IMR-90 (cell line): ENCODE measurements around the gene COQ10A. TPM values are rescaled to one million over a fixed set of nuclear protein-coding genes. Genes with fewer than 3 reads are reported as not detected.

Experiments used
- ATAC-seq: fragments of 200-7000 bp; cut with Tn5 transposase; 2 replicates; pipeline ENCODE4 v1.9.1; 2020; ENCODE audit warnings: low read depth, mild to moderate bottlenecking, moderate library complexity
- BruUV-seq: library from RNA; stranded (reverse); fragments of 400-500 nt; replicated peaks from 2 replicates; lab custom pipeline; 2021; lab: Mats Ljungman, UMichigan
- CTCF ChIA-PET: fragments of 300-600 bp; formaldehyde crosslinking; extraction: SDS; loops from one replicate; lab custom pipeline; 2021; ENCODE audit warnings: antibody characterized with exemption; lab: Yijun Ruan, JAX
- POLR2A ChIA-PET: fragments of 300-600 bp; sonication (Branson Sonifier 250); formaldehyde crosslinking; loops from one replicate; lab custom pipeline; 2022; ENCODE audit warnings: antibody characterized with exemption; ENCODE audit not compliant: unreplicated experiment; lab: Charles Lee
- DNase-seq: peaks from one replicate; pipeline ENCODE4 v3.0.0; 2013
- H2AFZ ChIP-seq: replicated peaks from 2 replicates; pipeline ENCODE3; 2013; ENCODE audit warnings: low read length, mild to moderate bottlenecking; ENCODE audit not compliant: poor library complexity
- H2AK5ac ChIP-seq: 2 replicates; pipeline ENCODE4 v1.6.1; 2013; ENCODE audit warnings: low read depth, low read length, inconsistent platforms
- H2AK9ac ChIP-seq: replicated peaks from 2 replicates; pipeline ENCODE3; 2013; ENCODE audit warnings: mild to moderate bottlenecking, low read depth, low read length, moderate library complexity; ENCODE audit not compliant: poor library complexity
- H2BK120ac ChIP-seq: 2 replicates; pipeline ENCODE4 v1.6.1; 2013; ENCODE audit warnings: low read depth, low read length, inconsistent platforms
- H2BK15ac ChIP-seq: 3 replicates; pipeline ENCODE4 v1.6.1; 2013; ENCODE audit warnings: low read depth, low read length, inconsistent platforms
- H2BK20ac ChIP-seq: 2 replicates; pipeline ENCODE4 v1.6.1; 2013; ENCODE audit warnings: low read depth, mild to moderate bottlenecking, inconsistent platforms, low read length, moderate library complexity
- H2BK5ac ChIP-seq: 2 replicates; pipeline ENCODE4 v1.6.1; 2013; ENCODE audit warnings: mild to moderate bottlenecking, low read depth, low read length, inconsistent platforms; ENCODE audit not compliant: poor library complexity, severe bottlenecking
- H3K14ac ChIP-seq: replicated peaks from 2 replicates; pipeline ENCODE4 v1.6.1; 2013; ENCODE audit warnings: low read depth, low read length, inconsistent platforms
- H3K18ac ChIP-seq: 2 replicates; pipeline ENCODE4 v1.6.1; 2013; ENCODE audit warnings: low read depth, low read length, control low read depth
- H3K23ac ChIP-seq: 2 replicates; pipeline ENCODE4 v1.6.1; 2013; ENCODE audit warnings: low read depth, low read length, inconsistent platforms
- H3K27ac ChIP-seq: 2 replicates; pipeline ENCODE4 v1.5.1; 2013; ENCODE audit warnings: mild to moderate bottlenecking, control low read depth, low read length; ENCODE audit not compliant: insufficient read depth
- H3K27me3 ChIP-seq: 2 replicates; pipeline ENCODE4 v1.6.1; 2013; ENCODE audit warnings: low read length; ENCODE audit not compliant: control insufficient read depth, insufficient read depth
- H3K36me3 ChIP-seq: 2 replicates; pipeline ENCODE4 v1.6.1; 2013; ENCODE audit warnings: low read length, mixed read lengths; ENCODE audit not compliant: control insufficient read depth, insufficient read depth
- H3K4ac ChIP-seq: 2 replicates; pipeline ENCODE4 v1.6.1; 2013; ENCODE audit warnings: low read depth, low read length, inconsistent platforms
- H3K4me1 ChIP-seq: 2 replicates; pipeline ENCODE4 v1.6.1; 2013; ENCODE audit warnings: low read length, mixed read lengths; ENCODE audit not compliant: control insufficient read depth, insufficient read depth
- H3K4me2 ChIP-seq: 2 replicates; pipeline ENCODE4 v1.6.1; 2013; ENCODE audit warnings: low read depth, mild to moderate bottlenecking, control low read depth, low read length, moderate library complexity
- H3K4me3 ChIP-seq: 2 replicates; pipeline ENCODE4 v1.5.1; 2013; ENCODE audit warnings: low read depth, mild to moderate bottlenecking, control low read depth, low read length, moderate library complexity; ENCODE audit not compliant: insufficient read depth
- H3K56ac ChIP-seq: 2 replicates; pipeline ENCODE4 v1.6.1; 2013; ENCODE audit warnings: low read length, inconsistent platforms; ENCODE audit not compliant: insufficient read depth; ENCODE audit errors: extremely low read depth
- H3K79me1 ChIP-seq, 2 experiments: 2 replicates each; pipeline ENCODE4 v1.6.1; 2013; ENCODE audit warnings: low read length in 2 of 2, inconsistent platforms in 1 of 2, low read depth in 1 of 2
- H3K9ac ChIP-seq: 2 replicates; pipeline ENCODE4 v1.6.1; 2013; ENCODE audit warnings: low read depth, low read length, control low read depth
- H3K9me1 ChIP-seq: 2 replicates; pipeline ENCODE4 v1.6.1; 2013; ENCODE audit warnings: low read length, inconsistent platforms; ENCODE audit not compliant: insufficient read depth
- H3K9me3 ChIP-seq: 2 replicates; pipeline ENCODE4 v1.6.1; 2013; ENCODE audit warnings: low read length; ENCODE audit not compliant: control insufficient read depth, insufficient read depth
- H4K20me1 ChIP-seq: 2 replicates; pipeline ENCODE4 v1.6.1; 2013; ENCODE audit warnings: low read length, inconsistent platforms; ENCODE audit not compliant: insufficient read depth
- H4K5ac ChIP-seq: 2 replicates; pipeline ENCODE4 v1.6.1; 2013; ENCODE audit warnings: mild to moderate bottlenecking, low read depth, low read length, control low read depth
- H4K8ac ChIP-seq, 2 experiments: 2 replicates each; pipeline ENCODE4 v1.6.1; 2013; ENCODE audit warnings: low read depth in 2 of 2, low read length in 2 of 2, control low read depth in 1 of 2, inconsistent platforms in 1 of 2
- H4K91ac ChIP-seq: 2 replicates; pipeline ENCODE4 v1.6.1; 2013; ENCODE audit warnings: low read depth, low read length, inconsistent platforms; ENCODE audit not compliant: insufficient read depth
- CEBPB ChIP-seq: IDR thresholded peaks from 2 replicates; pipeline ENCODE4 v1.6.1; 2012; ENCODE audit warnings: low read depth, low read length, improper control_type of control experiment
- CHD1 ChIP-seq: IDR thresholded peaks from 2 replicates; pipeline ENCODE4 v1.6.1; 2012; ENCODE audit warnings: low read depth, low read length, improper control_type of control experiment
- CTCF ChIP-seq: conservative IDR thresholded peaks from 2 replicates; pipeline ENCODE4 v1.5.1; 2012; ENCODE audit warnings: mild to moderate bottlenecking, low read depth, low read length, improper control_type of control experiment
- ELK1 ChIP-seq: fragments of 150-350 bp; IDR thresholded peaks from 2 replicates; pipeline ENCODE4 v1.6.1; 2016; ENCODE audit warnings: low read depth, mild to moderate bottlenecking, low read length, moderate library complexity, borderline replicate concordance
- FOS ChIP-seq: fragments of 150-350 bp; IDR thresholded peaks from 2 replicates; pipeline ENCODE4 v1.6.1; 2016; ENCODE audit warnings: low read depth, low read length
- MAZ ChIP-seq: IDR thresholded peaks from 2 replicates; pipeline ENCODE4 v1.6.1; 2012; ENCODE audit warnings: low read depth, mild to moderate bottlenecking, low read length, improper control_type of control experiment, moderate library complexity, borderline replicate concordance
- MXI1 ChIP-seq: IDR thresholded peaks from 2 replicates; pipeline ENCODE4 v1.6.1; 2012; ENCODE audit warnings: low read depth, mild to moderate bottlenecking, low read length, moderate library complexity, borderline replicate concordance
- POLR2A ChIP-seq: IDR thresholded peaks from 2 replicates; pipeline ENCODE4 v1.6.1; 2012; ENCODE audit warnings: mild to moderate bottlenecking, low read depth, low read length
- RAD21 ChIP-seq: IDR thresholded peaks from 2 replicates; pipeline ENCODE4 v1.6.1; 2012; ENCODE audit warnings: low read length, improper control_type of control experiment
- RCOR1 ChIP-seq: IDR thresholded peaks from 2 replicates; pipeline ENCODE4 v1.6.1; 2012; ENCODE audit warnings: mild to moderate bottlenecking, low read length, improper control_type of control experiment; ENCODE audit not compliant: insufficient replicate concordance
- RFX5 ChIP-seq: IDR thresholded peaks from 2 replicates; pipeline ENCODE4 v1.8.0; 2012; ENCODE audit warnings: low read depth, mild to moderate bottlenecking, low read length, moderate library complexity
- SMC3 ChIP-seq: fragments of 150-350 bp; IDR thresholded peaks from 2 replicates; pipeline ENCODE4 v1.6.1; 2016; ENCODE audit warnings: low read depth, mild to moderate bottlenecking, antibody characterized with exemption, low read length, moderate library complexity
- USF2 ChIP-seq: fragments of 150-350 bp; IDR thresholded peaks from 2 replicates; pipeline ENCODE4 v1.6.1; 2017; ENCODE audit warnings: mild to moderate bottlenecking, antibody characterized with exemption, low read length, low read depth
- WGBS, 2 experiments: methylation state at CpG; one replicate each; pipeline versions ENCODE4 v1.1.5 to v1.1.7; 2013; ENCODE audit warnings: missing lambda C conversion rate in 2 of 2; ENCODE audit not compliant: insufficient read length in 1 of 2; ENCODE audit errors: extremely low coverage in 2 of 2; 5-methylcytosine and 5-hydroxymethylcytosine counted together
- dilution Hi-C: fragments of 300-500 bp; cut with HindIII; formaldehyde crosslinking; loops from one replicate; pipeline ENCODE4 v1.14.3; 2018; ENCODE audit warnings: low sequenced_read_pairs; ENCODE audit not compliant: unreplicated experiment
- in situ Hi-C: fragments of 300-500 bp; cut with MboI; formaldehyde crosslinking; loops from 3 replicates; pipeline ENCODE4 v1.14.3; 2019; ENCODE audit warnings: low sequenced_read_pairs, inconsistent platforms, mixed read lengths
- intact Hi-C: fragments of 100-400 bp; cut with micrococcal nuclease; formaldehyde crosslinking; loops from 2 replicates; pipeline ENCODE4 v1.10.0; 2022
- polyA plus RNA-seq, 3 experiments: library from polyadenylated mRNA; depleted of rRNA; stranded (reverse); fragments of >200 nt; gene quantifications; 2 replicates each; pipeline ENCODE4 v1.2.3, GENCODE V29; 2012; ENCODE audit warnings: low replicate concordance in 1 of 3
- total RNA-seq: library from RNA; depleted of rRNA; stranded (reverse); fragments of >200 nt; gene quantifications from 2 replicates; pipeline ENCODE4 v1.2.3, GENCODE V29; 2012

COQ10A gene
- total and polyA plus RNA-seq, 2 of the 4 experiments (the other 2 are of a cell fraction): 4.7 to 10.8 TPM

GRCh38 chr12:56315622-56316473 lies 49.1 kb downstream of the COQ10A start, which contains the start of gene CNPY2 (continued):
- no peak for TF ChIP-seq SMC3

GRCh38 chr12:56317675-56318074 lies 50.9 kb downstream of the COQ10A start:
- no peak overlapping the region for H3K27ac ChIP-seq
- ATAC-seq (no peak), DNase-seq (no peak)
- no peaks in the 10 kb centered on the region for H3K9me3 ChIP-seq
- peaks cover 4% of the 10 kb centered on the region for H3K4me1 ChIP-seq
- no peak overlapping the region for H3K18ac ChIP-seq
- H4K8ac ChIP-seq: no peak overlapping the region
- H3K14ac ChIP-seq: no peak overlapping the region
- H3K4ac ChIP-seq: no peak overlapping the region
- peaks cover 6 to 21% of the 10 kb centered on the region in 2 experiments for H3K79me1 ChIP-seq
- no peak overlapping the region for H2AFZ ChIP-seq
- H3K56ac ChIP-seq: no peak overlapping the region
- no peak overlapping the region for H3K9ac ChIP-seq
- BruUV-seq: no TSS peak
- intact Hi-C loops (loop anchor here (5.0 kb wide), 1 partner anchor 145 kb away; no protein-coding TSS in a partner anchor), in situ Hi-C loops (no loop called here), dilution Hi-C loops (no loop called here)
- no peak overlapping the region for H4K91ac ChIP-seq
- H3K4me3 ChIP-seq: no peak overlapping the region
- POLR2A ChIA-PET: no interaction called here
- WGBS, 2 experiments: 83% methylated on average over 1 of the region's 3 CpGs; no CpG with 5 or more reads in 1 of the 2 experiments
- H3K9me1 ChIP-seq: no peaks in the 10 kb centered on the region
- no peak overlapping the region for H3K4me2 ChIP-seq
- H2AK5ac ChIP-seq: no peak overlapping the region
- peaks cover 10% of the 10 kb centered on the region for H3K36me3 ChIP-seq
- no peak overlapping the region for H4K5ac ChIP-seq
- H2BK120ac ChIP-seq: no peak overlapping the region
- no peak overlapping the region for H3K23ac ChIP-seq
- H3K27me3 ChIP-seq: no peaks in the 10 kb centered on the region
- H2BK15ac ChIP-seq: no peak overlapping the region
- no peak overlapping the region for H2BK20ac ChIP-seq
- H4K20me1 ChIP-seq: no peaks in the 10 kb centered on the region
- no peak overlapping the region for H2BK5ac ChIP-seq
- CTCF ChIA-PET: no interaction called here
- no peak overlapping the region for H2AK9ac ChIP-seq
- no peak for TF ChIP-seq CEBPB
- TF ChIP-seq MAZ: no peak
- TF ChIP-seq ELK1: no peak
- TF ChIP-seq RCOR1: no peak
- TF ChIP-seq FOS: no peak
- TF ChIP-seq CTCF: no peak
- TF ChIP-seq MXI1: no peak
- TF ChIP-seq RFX5: no peak
- TF ChIP-seq USF2: no peak
- no peak for TF ChIP-seq POLR2A
- no peak for TF ChIP-seq CHD1
- TF ChIP-seq RAD21: no peak
